Loucy (cell line): ENCODE results near the gene GATC.

Source experiments
- EZH2phosphoT487 ChIP-seq: fragments of 200-600 bp; IDR thresholded peaks from 2 replicates; pipeline ENCODE4 v1.6.1; 2018; ENCODE audit warnings: antibody characterized with exemption, mild to moderate bottlenecking, moderate library complexity, borderline replicate concordance
- TF ChIP-seq, protein P1 (sequence below): fragments of 200-600 bp; sonication (generic); conservative IDR thresholded peaks from 2 replicates; pipeline ENCODE4 v1.5.1; 2014; ENCODE audit warnings: mild to moderate bottlenecking, antibody characterized with exemption, low read length

- TF ChIP-seq, protein P1, sequence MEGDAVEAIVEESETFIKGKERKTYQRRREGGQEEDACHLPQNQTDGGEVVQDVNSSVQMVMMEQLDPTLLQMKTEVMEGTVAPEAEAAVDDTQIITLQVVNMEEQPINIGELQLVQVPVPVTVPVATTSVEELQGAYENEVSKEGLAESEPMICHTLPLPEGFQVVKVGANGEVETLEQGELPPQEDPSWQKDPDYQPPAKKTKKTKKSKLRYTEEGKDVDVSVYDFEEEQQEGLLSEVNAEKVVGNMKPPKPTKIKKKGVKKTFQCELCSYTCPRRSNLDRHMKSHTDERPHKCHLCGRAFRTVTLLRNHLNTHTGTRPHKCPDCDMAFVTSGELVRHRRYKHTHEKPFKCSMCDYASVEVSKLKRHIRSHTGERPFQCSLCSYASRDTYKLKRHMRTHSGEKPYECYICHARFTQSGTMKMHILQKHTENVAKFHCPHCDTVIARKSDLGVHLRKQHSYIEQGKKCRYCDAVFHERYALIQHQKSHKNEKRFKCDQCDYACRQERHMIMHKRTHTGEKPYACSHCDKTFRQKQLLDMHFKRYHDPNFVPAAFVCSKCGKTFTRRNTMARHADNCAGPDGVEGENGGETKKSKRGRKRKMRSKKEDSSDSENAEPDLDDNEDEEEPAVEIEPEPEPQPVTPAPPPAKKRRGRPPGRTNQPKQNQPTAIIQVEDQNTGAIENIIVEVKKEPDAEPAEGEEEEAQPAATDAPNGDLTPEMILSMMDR: no peak
- TF ChIP-seq EZH2phosphoT487: no peak
Measured at GRCh38 chr12:120508537-120508936, 62.3 kb downstream of the GATC start.
